CD4-positive, alpha-beta T cell treated with Interferon alpha-2 for 1 hour (primary cell): Measurements from ENCODE around the gene C10orf90.
A peak's percentile ranks its signal among the peaks of the same experiment; 100 is the strongest.

ENCODE experiments used
- DNase-seq, 2 donors: peaks; one replicate each; pipeline ENCODE4 v3.0.0-alpha.2; 2020 to 2022

Gene C10orf90

GRCh38 chr10:126536656-126537055 lies 133.8 kb downstream of the C10orf90 start:
- no peak for DNase-seq

- no peak for DNase-seq
Measured at GRCh38 chr10:126536148-126536547, 134.3 kb downstream of the C10orf90 start.

- no peak for DNase-seq
Measured at GRCh38 chr10:126533644-126534043, 136.8 kb downstream of the C10orf90 start.

- DNase-seq = no peak
Measured at GRCh38 chr10:126528315-126528835, 142.1 kb downstream of the C10orf90 start.

GRCh38 chr10:126527645-126528314 lies 142.7 kb downstream of the C10orf90 start:
- no peak for DNase-seq

GRCh38 chr10:126525326-126525725 lies 145.2 kb downstream of the C10orf90 start:
- no peak for DNase-seq

GRCh38 chr10:126524526-126524925 lies 146.0 kb downstream of the C10orf90 start:
- no peak for DNase-seq

- no peak for DNase-seq
Measured at GRCh38 chr10:126523071-126523470, 147.4 kb downstream of the C10orf90 start.

- DNase-seq = no peak
Measured at GRCh38 chr10:126521399-126521798, 149.1 kb downstream of the C10orf90 start.

- DNase-seq = no peak
Measured at GRCh38 chr10:126520751-126521317, 149.7 kb downstream of the C10orf90 start.

- DNase-seq = no peak
Measured at GRCh38 chr10:126519992-126520391, 150.5 kb downstream of the C10orf90 start.

GRCh38 chr10:126519185-126519584 lies 151.3 kb downstream of the C10orf90 start:
- no peak for DNase-seq

- DNase-seq = no peak
Measured at GRCh38 chr10:126518218-126519080, 152.0 kb downstream of the C10orf90 start.

GRCh38 chr10:126516515-126516914 lies 154.0 kb downstream of the C10orf90 start:
- DNase-seq = no peak

- DNase-seq = no peak
Measured at GRCh38 chr10:126511917-126512479, 158.5 kb downstream of the C10orf90 start.

GRCh38 chr10:126509182-126509581 lies 161.3 kb downstream of the C10orf90 start:
- no peak for DNase-seq

GRCh38 chr10:126508535-126509040 lies 161.9 kb downstream of the C10orf90 start:
- no peak for DNase-seq

GRCh38 chr10:126504761-126505112 lies 165.8 kb downstream of the C10orf90 start:
- DNase-seq = no peak

- DNase-seq = peak in 1 of 2 donors; percentile 18
Measured at GRCh38 chr10:126504063-126504760, 166.3 kb downstream of the C10orf90 start.

- no peak for DNase-seq
Measured at GRCh38 chr10:126503392-126504062, 167.0 kb downstream of the C10orf90 start.

- no peak for DNase-seq
Measured at GRCh38 chr10:126502441-126502840, 168.1 kb downstream of the C10orf90 start.

GRCh38 chr10:126501828-126502227 lies 168.7 kb downstream of the C10orf90 start:
- DNase-seq = no peak
